ENCODE measurements around the gene CCDC81. TPM values are rescaled to one million over a fixed set of nuclear protein-coding genes. Genes with fewer than 3 reads are reported as not detected.
"Not testable (repeated sequence)": the region's sequence is repeated elsewhere in the genome, so short reads cannot be mapped to it uniquely, and the experiment has no call there.

CCDC81 gene
- polyA plus RNA-seq, 3 donors, result 0.11 to 0.31 (median 0.24) TPM

DNA sequence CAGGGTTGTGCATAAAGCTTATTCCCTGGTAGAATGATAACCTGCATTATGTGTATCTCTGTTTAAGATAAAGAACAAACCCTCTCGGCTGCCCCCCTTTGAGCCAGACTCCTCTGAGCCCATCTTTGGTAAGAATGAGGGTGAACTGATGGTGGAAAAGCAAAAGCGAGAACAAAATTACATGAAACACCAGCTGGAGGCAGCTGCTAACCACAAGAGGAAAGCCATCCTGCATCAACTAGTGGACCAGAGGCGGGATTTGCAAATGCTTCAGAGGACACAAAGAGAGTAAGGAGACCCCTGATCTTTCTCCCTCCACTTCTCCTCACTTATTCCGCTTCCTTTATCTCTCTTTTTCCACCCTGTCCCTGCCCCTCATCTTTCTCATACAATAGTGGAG, 40.3 kb downstream of the CCDC81 start:
- intact Hi-C loops (cut with micrococcal nuclease), result no loop called here
- H3K36me3 Mint-ChIP-seq, result no peaks in the 10 kb centered on the region
- no peaks in the 10 kb centered on the region for H3K36me3 ChIP-seq (replicated peaks in 1 of 2; ENCODE audit: control insufficient read depth in 1 of 2, insufficient read depth in 2 of 2, low read length in 2 of 2)
- peaks cover 0 to 3% (median 0%) of the 10 kb centered on the region in 7 donors for H3K9me3 Mint-ChIP-seq
- WGBS (ENCODE audit: insufficient coverage), result 60% methylated on average over 1 of the region's 4 CpGs
- H3K27ac ChIP-seq (ENCODE audit: low read depth in 1 of 2, low read length in 2 of 2), result no peak overlapping the region
- H3K4me1 ChIP-seq (ENCODE audit: control insufficient read depth in 1 of 2, insufficient read depth in 2 of 2, low read length in 2 of 2), result peaks cover 0 to 3% of the 10 kb centered on the region in 2 donors
- H3K4me1 Mint-ChIP-seq, result peaks cover 10% of the 10 kb centered on the region
- H3K27me3 Mint-ChIP-seq (ENCODE audit: low read depth in 3 of 3), result peaks cover 0 to 2% (median 2%) of the 10 kb centered on the region in 3 donors
- H2AFZ ChIP-seq (ENCODE audit: insufficient read depth, low read depth, low read length, poor library complexity, severe bottlenecking), result no peak overlapping the region
- H3K4me3 ChIP-seq (replicated peaks in 1 of 3; ENCODE audit: low read depth in 2 of 3, low read length in 3 of 3), result no peak overlapping the region
- H4K20me1 ChIP-seq (ENCODE audit: insufficient read depth, low read length), result no peaks in the 10 kb centered on the region
- no peaks in the 10 kb centered on the region for H3K27me3 ChIP-seq (ENCODE audit: control insufficient read depth in 2 of 2, insufficient read depth in 2 of 2, low read length in 2 of 2)
- DNase-seq, result no peak
- no peak for TF ChIP-seq CTCF (IDR thresholded peaks at IDR 0.05)
- no peak overlapping the region for H3K4me3 Mint-ChIP-seq
- H3K79me2 ChIP-seq (ENCODE audit: insufficient read depth, low read length), result no peaks in the 10 kb centered on the region
- no peak overlapping the region for H3K9ac ChIP-seq (ENCODE audit: insufficient read depth, low read length, poor library complexity, severe bottlenecking)
- no peaks in the 10 kb centered on the region for H3K9me3 ChIP-seq (replicated peaks in 1 of 2; ENCODE audit: control insufficient read depth in 1 of 2, insufficient read depth in 1 of 2, low read length in 2 of 2)
- H3K27ac Mint-ChIP-seq, result no peak overlapping the region
- H3K4me2 ChIP-seq (replicated peaks; ENCODE audit: extremely low read depth, low read length, poor library complexity, severe bottlenecking), result no peak overlapping the region

DNA sequence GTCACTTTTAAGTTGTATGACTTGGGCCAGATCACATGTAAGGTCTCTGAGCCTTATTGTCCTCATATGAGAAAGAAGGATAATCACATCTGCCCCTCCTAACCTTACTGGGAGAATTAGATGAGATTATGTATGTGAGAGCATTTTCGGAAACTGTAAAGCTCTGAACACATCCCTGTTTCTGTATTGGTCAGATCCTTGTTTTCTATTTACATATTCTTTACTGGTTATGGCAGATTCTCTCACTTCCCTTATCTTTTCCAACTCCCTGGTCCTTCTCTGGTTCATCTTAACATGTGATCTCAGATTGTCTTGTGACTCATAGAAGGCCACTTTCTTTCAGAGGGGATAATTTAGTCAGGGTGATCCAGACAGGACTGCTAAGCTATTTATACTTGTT, 41.8 kb downstream of the CCDC81 start:
- TF ChIP-seq CTCF (IDR thresholded peaks at IDR 0.05), result no peak
- peaks cover 0 to 4% (median 2%) of the 10 kb centered on the region in 3 donors for H3K27me3 Mint-ChIP-seq (ENCODE audit: low read depth in 3 of 3)
- H3K36me3 Mint-ChIP-seq, result no peaks in the 10 kb centered on the region
- Histone ChIP-seq H3K79me2 (ENCODE audit: insufficient read depth, low read length) (no peaks in the 10 kb centered on the region), H3K9me3 (replicated peaks in 1 of 2; ENCODE audit: control insufficient read depth in 1 of 2, insufficient read depth in 1 of 2, low read length in 2 of 2) (no peaks in the 10 kb centered on the region), H2AFZ (ENCODE audit: insufficient read depth, low read depth, low read length, poor library complexity, severe bottlenecking) (no peak overlapping the region), H3K9ac (ENCODE audit: insufficient read depth, low read length, poor library complexity, severe bottlenecking) (no peak overlapping the region), H4K20me1 (ENCODE audit: insufficient read depth, low read length) (no peaks in the 10 kb centered on the region), H3K4me2 (replicated peaks; ENCODE audit: extremely low read depth, low read length, poor library complexity, severe bottlenecking) (no peak overlapping the region), H3K4me3 (replicated peaks in 1 of 3; ENCODE audit: low read depth in 2 of 3, low read length in 3 of 3) (no peak overlapping the region), H3K36me3 (replicated peaks in 1 of 2; ENCODE audit: control insufficient read depth in 1 of 2, insufficient read depth in 2 of 2, low read length in 2 of 2) (no peaks in the 10 kb centered on the region), H3K27ac (ENCODE audit: low read depth in 1 of 2, low read length in 2 of 2) (no peak overlapping the region), H3K27me3 (ENCODE audit: control insufficient read depth in 2 of 2, insufficient read depth in 2 of 2, low read length in 2 of 2) (no peaks in the 10 kb centered on the region), H3K4me1 (ENCODE audit: control insufficient read depth in 1 of 2, insufficient read depth in 2 of 2, low read length in 2 of 2) (peaks cover 0 to 3% of the 10 kb centered on the region in 2 donors)
- H3K9me3 Mint-ChIP-seq, result peaks cover 0 to 3% (median 0%) of the 10 kb centered on the region in 7 donors
- DNase-seq, result peak; percentile 5 to 58 (median 13)
- H3K27ac Mint-ChIP-seq, result peak overlapping the region in 3 of 7 donors; percentile 9 to 78 (median 62)
- intact Hi-C loops (cut with micrococcal nuclease), result no loop called here
- H3K4me3 Mint-ChIP-seq, result no peak overlapping the region
- no CpG with 5 or more reads among the region's 1 CpG for WGBS (ENCODE audit: insufficient coverage)
- peaks cover 10% of the 10 kb centered on the region for H3K4me1 Mint-ChIP-seq

DNA sequence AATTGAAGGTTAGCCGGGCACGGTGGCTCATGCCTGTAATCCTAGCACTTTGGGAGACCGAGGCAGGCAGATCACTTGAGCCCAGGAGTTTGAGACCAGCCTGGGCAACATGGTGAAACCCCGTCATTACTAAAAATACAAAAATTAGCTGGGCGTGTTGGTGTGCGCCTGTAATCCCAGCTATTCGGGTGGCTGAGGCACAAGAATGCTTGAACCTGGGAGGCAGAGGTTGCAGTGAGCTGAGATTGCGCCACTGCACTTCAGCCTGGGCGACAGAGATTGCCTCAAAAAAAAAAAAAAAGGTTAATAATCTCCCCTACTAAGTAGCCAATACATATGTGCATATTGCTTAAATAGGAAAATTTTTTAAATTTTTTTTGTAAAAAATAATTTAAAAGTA, 42.3 kb downstream of the CCDC81 start:
- H2AFZ ChIP-seq (ENCODE audit: insufficient read depth, low read depth, low read length, poor library complexity, severe bottlenecking); H4K20me1 ChIP-seq (ENCODE audit: insufficient read depth, low read length): not testable (repeated sequence)
- peaks cover 11% of the 10 kb centered on the region for H3K4me1 Mint-ChIP-seq

More for the DNA sequence above, 42.3 kb downstream of the CCDC81 start:
- H3K27ac ChIP-seq (ENCODE audit: low read depth in 1 of 2, low read length in 2 of 2); H3K27me3 ChIP-seq (ENCODE audit: control insufficient read depth in 2 of 2, insufficient read depth in 2 of 2, low read length in 2 of 2); H3K9me3 Mint-ChIP-seq; H3K36me3 ChIP-seq (replicated peaks in 1 of 2; ENCODE audit: control insufficient read depth in 1 of 2, insufficient read depth in 2 of 2, low read length in 2 of 2); intact Hi-C loops (cut with micrococcal nuclease); H3K36me3 Mint-ChIP-seq; H3K27me3 Mint-ChIP-seq (ENCODE audit: low read depth in 3 of 3); H3K79me2 ChIP-seq (ENCODE audit: insufficient read depth, low read length); H3K9ac ChIP-seq (ENCODE audit: insufficient read depth, low read length, poor library complexity, severe bottlenecking); H3K4me3 Mint-ChIP-seq; DNase-seq; H3K9me3 ChIP-seq (replicated peaks in 1 of 2; ENCODE audit: control insufficient read depth in 1 of 2, insufficient read depth in 1 of 2, low read length in 2 of 2); H3K4me1 ChIP-seq (ENCODE audit: control insufficient read depth in 1 of 2, insufficient read depth in 2 of 2, low read length in 2 of 2); H3K4me2 ChIP-seq (replicated peaks; ENCODE audit: extremely low read depth, low read length, poor library complexity, severe bottlenecking); H3K4me3 ChIP-seq (replicated peaks in 1 of 3; ENCODE audit: low read depth in 2 of 3, low read length in 3 of 3): not testable (repeated sequence)
- 87% methylated on average over 7 of the region's 9 CpGs for WGBS (ENCODE audit: insufficient coverage)
- H3K27ac Mint-ChIP-seq, result peak overlapping the region in 2 of 7 donors; percentile 9 to 14
